ENCODE results near the gene RAP1GAP2.

The RAP1GAP2 gene

GRCh38 chr17:2821868-2822267 lies 25.6 kb downstream of the RAP1GAP2 start:
- no peaks in the 10 kb centered on the region for H3K9me3 ChIP-seq
- H3K4me1 ChIP-seq, result no peaks in the 10 kb centered on the region
- TF ChIP-seq CTCF (IDR thresholded peaks at IDR 0.05; ENCODE audit: low read depth, low read length), result no peak
- H3K4me3 ChIP-seq (ENCODE audit: low read depth, low read length), result no peak overlapping the region
- no peaks in the 10 kb centered on the region for H3K27me3 ChIP-seq
- DNase-seq, result no peak
- H3K36me3 ChIP-seq, result no peaks in the 10 kb centered on the region

GRCh38 chr17:2822358-2822757 lies 26.1 kb downstream of the RAP1GAP2 start:
- no peak overlapping the region for H3K4me3 ChIP-seq (ENCODE audit: low read depth, low read length)
- no peaks in the 10 kb centered on the region for H3K36me3 ChIP-seq
- no peak for TF ChIP-seq CTCF (IDR thresholded peaks at IDR 0.05; ENCODE audit: low read depth, low read length)
- DNase-seq, result no peak
- H3K27me3 ChIP-seq, result no peaks in the 10 kb centered on the region
- no peaks in the 10 kb centered on the region for H3K4me1 ChIP-seq
- no peaks in the 10 kb centered on the region for H3K9me3 ChIP-seq

- H3K4me3 ChIP-seq (ENCODE audit: low read depth, low read length), result no peak overlapping the region
- H3K4me1 ChIP-seq, result no peaks in the 10 kb centered on the region
- DNase-seq, result no peak
- TF ChIP-seq CTCF (IDR thresholded peaks at IDR 0.05; ENCODE audit: low read depth, low read length), result no peak
- no peaks in the 10 kb centered on the region for H3K9me3 ChIP-seq
- H3K36me3 ChIP-seq, result no peaks in the 10 kb centered on the region
- no peaks in the 10 kb centered on the region for H3K27me3 ChIP-seq
Measured at GRCh38 chr17:2825253-2825970, 29.2 kb downstream of the RAP1GAP2 start.

- DNase-seq, result peak; percentile 80
- no peaks in the 10 kb centered on the region for H3K9me3 ChIP-seq
- no peaks in the 10 kb centered on the region for H3K27me3 ChIP-seq
- peak; percentile 72 for TF ChIP-seq CTCF (IDR thresholded peaks at IDR 0.05; ENCODE audit: low read depth, low read length)
- no peaks in the 10 kb centered on the region for H3K36me3 ChIP-seq
- H3K4me3 ChIP-seq (ENCODE audit: low read depth, low read length), result no peak overlapping the region
- no peaks in the 10 kb centered on the region for H3K4me1 ChIP-seq
Measured at GRCh38 chr17:2828397-2829038, 32.3 kb downstream of the RAP1GAP2 start.

GRCh38 chr17:2830678-2831077 lies 34.4 kb downstream of the RAP1GAP2 start:
- TF ChIP-seq CTCF (IDR thresholded peaks at IDR 0.05; ENCODE audit: low read depth, low read length), result no peak
- no peak for DNase-seq
- Histone ChIP-seq H3K36me3 (no peaks in the 10 kb centered on the region), H3K4me1 (no peaks in the 10 kb centered on the region), H3K9me3 (no peaks in the 10 kb centered on the region), H3K27me3 (no peaks in the 10 kb centered on the region), H3K4me3 (ENCODE audit: low read depth, low read length) (no peak overlapping the region)

GRCh38 chr17:2835780-2836179 lies 39.5 kb downstream of the RAP1GAP2 start:
- Histone ChIP-seq H3K4me3 (ENCODE audit: low read depth, low read length) (no peak overlapping the region), H3K9me3 (no peaks in the 10 kb centered on the region), H3K27me3 (no peaks in the 10 kb centered on the region), H3K4me1 (no peaks in the 10 kb centered on the region), H3K36me3 (no peaks in the 10 kb centered on the region)
- TF ChIP-seq CTCF (IDR thresholded peaks at IDR 0.05; ENCODE audit: low read depth, low read length), result no peak
- DNase-seq, result no peak
